ENCODE data around the gene THSD4.

DNA sequence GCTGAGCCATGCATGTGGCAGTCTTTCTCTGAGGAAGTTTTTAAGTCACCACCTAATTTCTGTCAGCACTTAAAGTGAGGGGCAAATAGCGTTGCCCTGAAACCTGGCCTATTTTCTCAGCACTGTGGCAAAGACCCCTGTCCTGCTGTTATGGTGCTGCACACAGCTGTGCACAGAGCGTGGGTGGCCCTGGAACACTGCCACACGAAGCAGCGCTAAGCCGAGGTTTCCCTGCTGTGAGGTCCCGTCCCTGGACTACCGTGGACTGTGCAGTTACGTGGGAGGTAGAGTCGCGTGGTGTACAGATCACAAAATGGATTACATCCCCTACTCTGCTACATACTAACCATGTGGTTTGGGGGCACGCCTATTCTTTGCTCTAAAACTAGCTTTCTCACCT, 593.5 kb downstream of the THSD4 start:
- TF ChIP-seq, protein P1, sequence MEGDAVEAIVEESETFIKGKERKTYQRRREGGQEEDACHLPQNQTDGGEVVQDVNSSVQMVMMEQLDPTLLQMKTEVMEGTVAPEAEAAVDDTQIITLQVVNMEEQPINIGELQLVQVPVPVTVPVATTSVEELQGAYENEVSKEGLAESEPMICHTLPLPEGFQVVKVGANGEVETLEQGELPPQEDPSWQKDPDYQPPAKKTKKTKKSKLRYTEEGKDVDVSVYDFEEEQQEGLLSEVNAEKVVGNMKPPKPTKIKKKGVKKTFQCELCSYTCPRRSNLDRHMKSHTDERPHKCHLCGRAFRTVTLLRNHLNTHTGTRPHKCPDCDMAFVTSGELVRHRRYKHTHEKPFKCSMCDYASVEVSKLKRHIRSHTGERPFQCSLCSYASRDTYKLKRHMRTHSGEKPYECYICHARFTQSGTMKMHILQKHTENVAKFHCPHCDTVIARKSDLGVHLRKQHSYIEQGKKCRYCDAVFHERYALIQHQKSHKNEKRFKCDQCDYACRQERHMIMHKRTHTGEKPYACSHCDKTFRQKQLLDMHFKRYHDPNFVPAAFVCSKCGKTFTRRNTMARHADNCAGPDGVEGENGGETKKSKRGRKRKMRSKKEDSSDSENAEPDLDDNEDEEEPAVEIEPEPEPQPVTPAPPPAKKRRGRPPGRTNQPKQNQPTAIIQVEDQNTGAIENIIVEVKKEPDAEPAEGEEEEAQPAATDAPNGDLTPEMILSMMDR (IDR thresholded peaks at IDR 0.05; ENCODE audit: low read length), result no peak
- TF ChIP-seq EZH2 (IDR thresholded peaks at IDR 0.05; ENCODE audit: borderline replicate concordance, low read length), result no peak
